K562 (cell line): ENCODE measurements around the gene PHYH. TPM values are rescaled to one million over a fixed set of nuclear protein-coding genes. Genes with fewer than 3 reads are reported as not detected.

ENCODE experiments used
- CHAMP1 ChIP-seq: fragments of 450-650 bp; IDR thresholded peaks from 2 replicates; pipeline ENCODE4 v1.6.1; 2016; ENCODE audit warnings: mild to moderate bottlenecking
- KDM5B ChIP-seq: fragments of 200-600 bp; sonication (generic); IDR thresholded peaks from 2 replicates; pipeline ENCODE4 v1.6.1; 2012; ENCODE audit warnings: low read depth, mild to moderate bottlenecking, moderate library complexity, low read length, control low read depth, inconsistent platforms; ENCODE audit not compliant: insufficient replicate concordance
- KLF13 ChIP-seq: fragments of 450-650 bp; IDR thresholded peaks from 2 replicates; pipeline ENCODE4 v1.6.1; 2016; ENCODE audit warnings: missing genetic modification characterization, low read depth, mild to moderate bottlenecking, missing compliant biosample characterization, moderate library complexity, borderline replicate concordance
- ZNF121 ChIP-seq: sonication (generic); formaldehyde crosslinking; conservative IDR thresholded peaks from 2 replicates; pipeline ENCODE4 v1.8.0; 2022; ENCODE audit warnings: missing genetic modification reagents
- ZNF592 ChIP-seq: fragments of 450-650 bp; IDR thresholded peaks from 2 replicates; pipeline ENCODE4 v1.6.1; 2017; ENCODE audit warnings: antibody characterized with exemption, mild to moderate bottlenecking
- ZNF639 ChIP-seq, 2 experiments: fragments of 200-800 bp in 1 of 2; sonication (Bioruptor generic) in 1 of 2; sonication (generic) in 1 of 2; formaldehyde crosslinking in 1 of 2; IDR thresholded peaks in 1 of 2; conservative IDR thresholded peaks in 1 of 2; 2 replicates each; pipeline versions ENCODE4 v1.5.0 to v1.6.1; 2016 to 2020; ENCODE audit warnings: missing compliant biosample characterization in 1 of 2, missing genetic modification characterization in 1 of 2, missing genetic modification reagents in 1 of 2
- polyA plus RNA-seq, 8 experiments: library from polyadenylated mRNA; depleted of rRNA in 4 of 8; stranded (reverse) in 5 of 8; unstranded in 3 of 8; fragments of >200 nt; fragmentation: Nextera tagmentation in 2 of 8; fragmentation: Illumina TruSeq in 1 of 8; extraction: Ambion mirVana in 2 of 8; extraction: Trizol in 1 of 8; gene quantifications; 2 replicates each; pipeline versions ENCODE4 v1.2.1 to v1.2.3, GENCODE V29; 2011 to 2014; ENCODE audit warnings: inconsistent platforms in 1 of 8, missing spikeins in 1 of 8
- total RNA-seq, 7 experiments: library from RNA; depleted of rRNA in 6 of 7; stranded (reverse); fragments of >200 nt in 6 of 7; fragmentation: Illumina TruSeq in 2 of 7; extraction: Trizol in 2 of 7; gene quantifications; 2 replicates each; pipeline versions ENCODE4 v1.2.1 to v1.2.3, GENCODE V29; 2011 to 2021; ENCODE audit warnings: low replicate concordance in 1 of 7

PHYH gene
- total and polyA plus RNA-seq, 9 of the 15 experiments (the other 6 are each of a cell fraction or from before 2014, with no cell fraction given) = 3.8 to 6.9 (median 5.7) TPM

- TF ChIP-seq ZNF639 (CRISPR knock-in tag; conservative IDR thresholded peaks at IDR 0.05 in 1 of 2, IDR thresholded peaks at IDR 0.05 in 1 of 2) (no peak), KLF13 (tag) (no peak), ZNF121 (CRISPR knock-in tag) (0 out of 2 replicates have a peak, but pooled peaks have one; percentile 10), CHAMP1 (no peak), KDM5B (no peak), ZNF592 (no peak)
These were observed 5.1 kb downstream of the PHYH start (continued) for GRCh38 chr10:13294784-13295183.
